ENCODE measurements around the gene CEP120.

GRCh38 chr5:123365156-123365555, 58.0 kb downstream of the CEP120 start:
- TF ChIP-seq, protein P1, sequence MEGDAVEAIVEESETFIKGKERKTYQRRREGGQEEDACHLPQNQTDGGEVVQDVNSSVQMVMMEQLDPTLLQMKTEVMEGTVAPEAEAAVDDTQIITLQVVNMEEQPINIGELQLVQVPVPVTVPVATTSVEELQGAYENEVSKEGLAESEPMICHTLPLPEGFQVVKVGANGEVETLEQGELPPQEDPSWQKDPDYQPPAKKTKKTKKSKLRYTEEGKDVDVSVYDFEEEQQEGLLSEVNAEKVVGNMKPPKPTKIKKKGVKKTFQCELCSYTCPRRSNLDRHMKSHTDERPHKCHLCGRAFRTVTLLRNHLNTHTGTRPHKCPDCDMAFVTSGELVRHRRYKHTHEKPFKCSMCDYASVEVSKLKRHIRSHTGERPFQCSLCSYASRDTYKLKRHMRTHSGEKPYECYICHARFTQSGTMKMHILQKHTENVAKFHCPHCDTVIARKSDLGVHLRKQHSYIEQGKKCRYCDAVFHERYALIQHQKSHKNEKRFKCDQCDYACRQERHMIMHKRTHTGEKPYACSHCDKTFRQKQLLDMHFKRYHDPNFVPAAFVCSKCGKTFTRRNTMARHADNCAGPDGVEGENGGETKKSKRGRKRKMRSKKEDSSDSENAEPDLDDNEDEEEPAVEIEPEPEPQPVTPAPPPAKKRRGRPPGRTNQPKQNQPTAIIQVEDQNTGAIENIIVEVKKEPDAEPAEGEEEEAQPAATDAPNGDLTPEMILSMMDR (conservative IDR thresholded peaks at IDR 0.05): no peak
- no peak for TF ChIP-seq ZFX (IDR thresholded peaks at IDR 0.05)

Measured in C4-2B (cell line).